DND-41 (cell line): ENCODE data around the gene MRTFA.

Source experiments
- EZH2 ChIP-seq: IDR thresholded peaks from 3 replicates; pipeline ENCODE4 v1.6.1; 2012; ENCODE audit warnings: borderline replicate concordance, low read depth, mild to moderate bottlenecking, moderate library complexity, low read length, inconsistent platforms; ENCODE audit not compliant: severe bottlenecking
- TF ChIP-seq, protein P1 (sequence below): IDR thresholded peaks from 2 replicates; pipeline ENCODE4 v1.5.1; 2012; ENCODE audit warnings: borderline replicate concordance, low read length, moderate library complexity, mild to moderate bottlenecking; ENCODE audit not compliant: poor library complexity, severe bottlenecking; ENCODE audit errors: extremely low read depth

DNA sequence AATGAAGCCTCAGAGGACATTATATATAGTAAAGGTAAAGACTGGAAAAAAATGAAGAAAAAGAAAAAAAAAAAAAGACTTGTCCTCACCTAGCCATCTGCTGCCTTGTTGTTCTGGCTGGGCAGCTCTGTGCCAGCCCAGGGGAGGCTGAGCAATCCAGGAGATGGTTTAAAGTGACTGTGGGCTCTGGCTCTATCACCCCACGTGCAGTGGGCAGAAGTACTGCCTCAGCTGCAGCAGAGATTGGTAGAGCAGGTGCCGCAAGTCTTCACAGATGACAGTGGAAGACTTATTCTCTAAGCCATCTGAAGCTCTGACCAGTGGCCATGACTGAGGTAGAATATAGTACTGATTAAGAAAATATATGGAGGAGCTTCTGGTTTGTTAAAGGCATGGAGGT, 203.9 kb downstream of the MRTFA start:
- TF ChIP-seq, protein P1, sequence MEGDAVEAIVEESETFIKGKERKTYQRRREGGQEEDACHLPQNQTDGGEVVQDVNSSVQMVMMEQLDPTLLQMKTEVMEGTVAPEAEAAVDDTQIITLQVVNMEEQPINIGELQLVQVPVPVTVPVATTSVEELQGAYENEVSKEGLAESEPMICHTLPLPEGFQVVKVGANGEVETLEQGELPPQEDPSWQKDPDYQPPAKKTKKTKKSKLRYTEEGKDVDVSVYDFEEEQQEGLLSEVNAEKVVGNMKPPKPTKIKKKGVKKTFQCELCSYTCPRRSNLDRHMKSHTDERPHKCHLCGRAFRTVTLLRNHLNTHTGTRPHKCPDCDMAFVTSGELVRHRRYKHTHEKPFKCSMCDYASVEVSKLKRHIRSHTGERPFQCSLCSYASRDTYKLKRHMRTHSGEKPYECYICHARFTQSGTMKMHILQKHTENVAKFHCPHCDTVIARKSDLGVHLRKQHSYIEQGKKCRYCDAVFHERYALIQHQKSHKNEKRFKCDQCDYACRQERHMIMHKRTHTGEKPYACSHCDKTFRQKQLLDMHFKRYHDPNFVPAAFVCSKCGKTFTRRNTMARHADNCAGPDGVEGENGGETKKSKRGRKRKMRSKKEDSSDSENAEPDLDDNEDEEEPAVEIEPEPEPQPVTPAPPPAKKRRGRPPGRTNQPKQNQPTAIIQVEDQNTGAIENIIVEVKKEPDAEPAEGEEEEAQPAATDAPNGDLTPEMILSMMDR, result no peak
- no peak for TF ChIP-seq EZH2
